HepG2 (cell line): Measurements from ENCODE around the gene TTLL10. TPM values are rescaled to one million over a fixed set of nuclear protein-coding genes. Genes with fewer than 3 reads are reported as not detected.

Source experiments
- ATAC-seq: fragments of 200-7000 bp; cut with Tn5 transposase; 3 replicates; pipeline ENCODE4 v1.9.1; 2020; ENCODE audit warnings: mild to moderate bottlenecking, moderate library complexity
- BruUV-seq: library from RNA; stranded (reverse); fragments of 400-500 nt; replicated peaks from 2 replicates; lab custom pipeline; 2021; lab: Mats Ljungman, UMichigan
- CTCF ChIA-PET: fragments of 300-600 bp; formaldehyde crosslinking; extraction: SDS; loops from one replicate; lab custom pipeline; 2021; ENCODE audit warnings: low total read pairs, inconsistent platforms, low intra/inter-chr PET ratio; lab: Yijun Ruan, JAX
- POLR2A ChIA-PET: fragments of 350-600 bp; sonication (Branson Sonifier 250); formaldehyde crosslinking; loops from one replicate; lab custom pipeline; 2020; ENCODE audit warnings: antibody characterized with exemption, inconsistent platforms; lab: Yijun Ruan, JAX
- DNase-seq: peaks from one replicate; pipeline ENCODE4 v3.0.0-alpha.2; 2015; ENCODE audit warnings: low spot score
- FAIRE-seq: peaks from 3 replicates; lab custom pipeline; 2011; peaks lifted over from hg19 to GRCh38; lab: Jason Lieb, UNC
- H2AFZ ChIP-seq: one replicate; pipeline ENCODE4 v1.6.1; 2011; ENCODE audit warnings: low read length, inconsistent platforms
- H3K27ac ChIP-seq: fragments of 300-600 bp; 3 replicates; pipeline ENCODE4 v1.8.0; 2011; ENCODE audit warnings: mixed run types, mild to moderate bottlenecking, mixed read lengths, low read length, inconsistent platforms; ENCODE audit not compliant: insufficient read depth; ENCODE audit errors: extremely low read length
- H3K27me3 ChIP-seq, 2 experiments: fragments of 200-600 bp in 1 of 2; 2 replicates in 1 of 2; 3 replicates in 1 of 2; pipeline versions ENCODE4 v1.6.0 to v1.8.0; 2011; ENCODE audit warnings: low read length in 2 of 2, mild to moderate bottlenecking in 2 of 2, moderate library complexity in 2 of 2, inconsistent platforms in 1 of 2; ENCODE audit not compliant: insufficient read depth in 2 of 2, control insufficient read depth in 1 of 2
- H3K36me3 ChIP-seq, 2 experiments: fragments of 200-600 bp in 1 of 2; replicated peaks in 1 of 2; 2 replicates in 1 of 2; 3 replicates in 1 of 2; pipeline versions ENCODE4 v1.5.1 to v1.8.0; 2011; ENCODE audit warnings: low read length in 2 of 2, inconsistent platforms in 1 of 2; ENCODE audit not compliant: insufficient read depth in 2 of 2, control insufficient read depth in 1 of 2
- H3K4me1 ChIP-seq: 2 replicates; pipeline ENCODE4 v1.5.1; 2012; ENCODE audit warnings: low read length, inconsistent platforms; ENCODE audit not compliant: insufficient read depth
- H3K4me2 ChIP-seq: 2 replicates; pipeline ENCODE4 v1.6.0; 2011; ENCODE audit warnings: low read depth, low read length, inconsistent platforms
- H3K4me3 ChIP-seq, 3 experiments: fragments of 200-600 bp in 1 of 3; sonication (generic), shearing (Covaris generic) in 1 of 3; replicated peaks in 1 of 3; 2 replicates each; pipeline ENCODE4 v1.5.1; 2011 to 2016; ENCODE audit warnings: low read length in 3 of 3, inconsistent platforms in 2 of 3, low read depth in 2 of 3, mild to moderate bottlenecking in 2 of 3, control low read depth in 1 of 3, mixed read lengths in 1 of 3; ENCODE audit not compliant: insufficient read depth in 1 of 3
- H3K79me2 ChIP-seq: one replicate; pipeline ENCODE4 v1.6.1; 2011; ENCODE audit warnings: low read length, inconsistent platforms; ENCODE audit not compliant: insufficient read depth
- H3K9ac ChIP-seq: 2 replicates; pipeline ENCODE4 v1.6.0; 2011; ENCODE audit warnings: mild to moderate bottlenecking, low read depth, low read length, inconsistent platforms; ENCODE audit not compliant: insufficient read depth
- H3K9me3 ChIP-seq: 2 replicates; pipeline ENCODE4 v1.5.1; 2012; ENCODE audit warnings: mild to moderate bottlenecking, low read length
- H4K20me1 ChIP-seq: 2 replicates; pipeline ENCODE4 v1.6.0; 2011; ENCODE audit warnings: inconsistent platforms, mild to moderate bottlenecking, low read length, moderate library complexity; ENCODE audit not compliant: insufficient read depth
- AGO2 ChIP-seq: fragments of 200-400 bp; formaldehyde crosslinking; optimal IDR thresholded peaks from 2 replicates; pipeline ENCODE3; 2017; ENCODE audit warnings: mild to moderate bottlenecking, low read depth, low read length, moderate library complexity
- ERF ChIP-seq: IDR thresholded peaks from 2 replicates; pipeline ENCODE4 v1.6.1; 2018; ENCODE audit warnings: missing biosample characterization, missing genetic modification reagents
- HIVEP1 ChIP-seq: sonication (generic); formaldehyde crosslinking; IDR thresholded peaks from 2 replicates; pipeline ENCODE4 v1.4.0; 2020; ENCODE audit warnings: mild to moderate bottlenecking, missing genetic modification reagents
- HNRNPL ChIP-seq: fragments of 200-400 bp; formaldehyde crosslinking; IDR thresholded peaks from 2 replicates; pipeline ENCODE4 v1.6.1; 2017; ENCODE audit warnings: mild to moderate bottlenecking, low read depth, low read length
- IKZF4 ChIP-seq: sonication (generic); formaldehyde crosslinking; IDR thresholded peaks from 2 replicates; pipeline ENCODE4 v1.5.1; 2020; ENCODE audit warnings: borderline replicate concordance, mild to moderate bottlenecking, low read depth, missing genetic modification reagents; ENCODE audit errors: not compliant biosample characterization
- KLF13 ChIP-seq: sonication (generic); formaldehyde crosslinking; IDR thresholded peaks from 2 replicates; pipeline ENCODE4 v1.4.0; 2020; ENCODE audit warnings: mild to moderate bottlenecking, missing genetic modification reagents
- NAIF1 ChIP-seq: sonication (generic); formaldehyde crosslinking; IDR thresholded peaks from 2 replicates; pipeline ENCODE4 v1.5.0; 2020; ENCODE audit warnings: mild to moderate bottlenecking, missing genetic modification reagents, borderline replicate concordance
- PHF5A ChIP-seq: IDR thresholded peaks from one replicate; pipeline ENCODE4 v1.6.1; 2018; ENCODE audit warnings: low read depth, missing genetic modification reagents; ENCODE audit not compliant: unreplicated experiment
- POLR2A ChIP-seq, 2 experiments: IDR thresholded peaks; 2 replicates each; pipeline ENCODE4 v1.6.1; 2011; ENCODE audit warnings: low read depth in 2 of 2, low read length in 2 of 2, mild to moderate bottlenecking in 1 of 2, moderate library complexity in 1 of 2; ENCODE audit not compliant: insufficient read depth in 1 of 2
- RBFOX2 ChIP-seq: fragments of 200-400 bp; formaldehyde crosslinking; IDR thresholded peaks from 2 replicates; pipeline ENCODE4 v1.6.1; 2017; ENCODE audit warnings: low read depth, mild to moderate bottlenecking, low read length
- RBM22 ChIP-seq: fragments of 200-400 bp; formaldehyde crosslinking; optimal IDR thresholded peaks from 2 replicates; pipeline ENCODE3; 2017; ENCODE audit warnings: mild to moderate bottlenecking, low read length, moderate library complexity
- SAP130 ChIP-seq: IDR thresholded peaks from 2 replicates; pipeline ENCODE4 v1.6.1; 2016; ENCODE audit warnings: low read depth
- ZNF558 ChIP-seq: sonication (generic); formaldehyde crosslinking; IDR thresholded peaks from 2 replicates; pipeline ENCODE4 v1.9.0; 2022; ENCODE audit warnings: mild to moderate bottlenecking, missing genetic modification reagents, borderline replicate concordance
- ZNF709 ChIP-seq: sonication (generic); formaldehyde crosslinking; IDR thresholded peaks from 2 replicates; pipeline ENCODE4 v1.5.0; 2020; ENCODE audit warnings: mild to moderate bottlenecking, missing genetic modification reagents
- ZNF746 ChIP-seq: sonication (generic); formaldehyde crosslinking; IDR thresholded peaks from 2 replicates; pipeline ENCODE4 v1.8.0; 2022; ENCODE audit warnings: mild to moderate bottlenecking, missing genetic modification reagents
- ZNF792 ChIP-seq: IDR thresholded peaks from 2 replicates; pipeline ENCODE4 v1.6.1; 2016
- ZSCAN21 ChIP-seq: sonication (generic); formaldehyde crosslinking; IDR thresholded peaks from 2 replicates; pipeline ENCODE4 v1.8.0; 2022; ENCODE audit warnings: mild to moderate bottlenecking, missing genetic modification reagents, moderate library complexity, borderline replicate concordance
- WGBS: methylation state at CpG from one replicate; pipeline ENCODE4 v1.1.6; 2017; ENCODE audit warnings: low lambda C conversion rate; 5-methylcytosine and 5-hydroxymethylcytosine counted together
- in situ Hi-C: cut with HindIII; loops from 2 replicates; pipeline ENCODE4 v1.10.0; 2017; ENCODE audit warnings: low pct_unique_long_range_greater_than_20kb; ENCODE audit not compliant: extremely low pct_ligation_motif_present
- intact Hi-C: fragments of 100-400 bp; cut with micrococcal nuclease; formaldehyde crosslinking; loops from one replicate; pipeline ENCODE4 v1.10.0; 2022; ENCODE audit not compliant: unreplicated experiment
- polyA plus RNA-seq, 8 experiments: library from polyadenylated mRNA; depleted of rRNA in 3 of 8; stranded (reverse) in 7 of 8; unstranded in 1 of 8; fragments of >200 nt; fragmentation: Illumina TruSeq in 4 of 8; extraction: Trizol in 4 of 8; gene quantifications; 2 replicates each; pipeline versions ENCODE4 v1.2.1 to v1.2.3, GENCODE V29; 2011 to 2016; ENCODE audit warnings: low read depth in 4 of 8, missing spikeins in 1 of 8, mixed read lengths in 1 of 8; ENCODE audit not compliant: insufficient read depth in 1 of 8
- total RNA-seq, 5 experiments: library from RNA; depleted of rRNA; stranded (reverse); fragments of >200 nt; fragmentation: Illumina TruSeq; extraction: Trizol; gene quantifications; 2 replicates each; pipeline ENCODE4 v1.2.3, GENCODE V29; 2016; ENCODE audit warnings: low read depth in 1 of 5
- TF ChIP-seq, protein P1 (sequence below): IDR thresholded peaks from 2 replicates; pipeline ENCODE4 v1.6.1; 2016
- TF ChIP-seq, protein P2 (sequence below): sonication (generic); formaldehyde crosslinking; IDR thresholded peaks from 2 replicates; pipeline ENCODE4 v1.5.1; 2020; ENCODE audit warnings: mild to moderate bottlenecking, missing genetic modification reagents, borderline replicate concordance

TTLL10 gene
- total and polyA plus RNA-seq, 2 of the 13 experiments (the other 11 are each of a cell fraction or from before 2014, with no cell fraction given): not detected

DNA sequence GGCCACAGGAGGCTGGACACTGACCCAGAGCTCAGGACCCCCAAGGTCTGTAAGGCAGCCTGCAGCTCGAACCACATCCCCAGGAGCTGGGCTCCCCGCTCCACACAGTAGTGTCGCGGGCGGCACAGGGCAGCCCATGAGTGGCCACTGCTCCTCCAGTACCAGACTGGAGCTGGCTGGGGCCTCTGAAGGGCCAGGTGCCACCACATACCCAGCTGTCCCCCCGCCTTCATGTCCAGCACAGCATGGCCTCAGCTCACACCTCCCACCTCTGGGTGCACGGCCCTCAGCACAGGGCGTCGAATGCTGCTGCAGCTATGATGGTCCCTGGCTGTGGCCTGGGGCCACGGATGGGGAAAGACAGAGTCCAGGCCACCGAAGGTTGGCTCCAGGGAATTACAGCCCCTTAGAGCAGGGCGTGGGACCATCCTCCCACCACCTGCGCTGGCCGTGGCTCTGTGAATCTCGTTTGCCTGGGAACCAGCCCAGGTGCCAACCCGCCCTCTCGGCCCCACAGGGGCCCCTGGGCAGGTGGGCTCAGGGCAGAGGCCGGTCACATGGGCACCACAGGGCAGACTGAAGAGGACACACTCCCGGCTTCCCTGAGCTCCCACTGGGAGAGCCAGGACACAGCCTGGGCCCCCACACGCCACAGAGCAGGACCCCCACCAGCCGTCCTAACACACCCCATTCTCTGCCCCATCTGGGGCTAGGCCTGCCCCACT, 42.4 kb downstream of the TTLL10 start:
- intact Hi-C loops (no loop called here), in situ Hi-C loops (no loop called here)
- Histone ChIP-seq H3K79me2 (no peaks in the 10 kb centered on the region), H4K20me1 (no peaks in the 10 kb centered on the region), H2AFZ (no peak overlapping the region), H3K9me3 (no peaks in the 10 kb centered on the region), H3K4me1 (no peaks in the 10 kb centered on the region), H3K4me3 (no peak overlapping the region), H3K4me2 (no peak overlapping the region), H3K27me3 (peaks cover 2 to 21% of the 10 kb centered on the region in 2 experiments; a peak in 2 of 5 replicates), H3K9ac (no peak overlapping the region), H3K27ac (no peak overlapping the region), H3K36me3 (peaks cover 12 to 30% of the 10 kb centered on the region in 2 experiments; a peak in 4 of 5 replicates)
- BruUV-seq: no TSS peak
- no peak for DNase-seq
- no peak for FAIRE-seq
- no peak for ATAC-seq
- CTCF ChIA-PET: no interaction called here
- POLR2A ChIA-PET: interaction anchor here (1.1 kb wide), 1 partner anchor 15 kb away, joined by 3 read pairs; the partner anchor contains the start of gene SDF4
- 94% methylated on average over 5 of the region's 21 CpGs for WGBS
- no peak for TF ChIP-seq KLF13 (CRISPR knock-in tag)
- TF ChIP-seq AGO2: peak; percentile 94
- no peak for TF ChIP-seq ZNF709 (CRISPR knock-in tag)
- TF ChIP-seq ERF (CRISPR knock-in tag): no peak
- TF ChIP-seq HNRNPL: 0 out of 2 replicates have a peak, but pooled peaks have one; percentile 28
- no peak for TF ChIP-seq IKZF4 (CRISPR knock-in tag)
- no peak for TF ChIP-seq SAP130
- TF ChIP-seq ZNF558 (CRISPR knock-in tag): no peak
- peak; percentile 14 for TF ChIP-seq RBM22
- TF ChIP-seq, protein P1, sequence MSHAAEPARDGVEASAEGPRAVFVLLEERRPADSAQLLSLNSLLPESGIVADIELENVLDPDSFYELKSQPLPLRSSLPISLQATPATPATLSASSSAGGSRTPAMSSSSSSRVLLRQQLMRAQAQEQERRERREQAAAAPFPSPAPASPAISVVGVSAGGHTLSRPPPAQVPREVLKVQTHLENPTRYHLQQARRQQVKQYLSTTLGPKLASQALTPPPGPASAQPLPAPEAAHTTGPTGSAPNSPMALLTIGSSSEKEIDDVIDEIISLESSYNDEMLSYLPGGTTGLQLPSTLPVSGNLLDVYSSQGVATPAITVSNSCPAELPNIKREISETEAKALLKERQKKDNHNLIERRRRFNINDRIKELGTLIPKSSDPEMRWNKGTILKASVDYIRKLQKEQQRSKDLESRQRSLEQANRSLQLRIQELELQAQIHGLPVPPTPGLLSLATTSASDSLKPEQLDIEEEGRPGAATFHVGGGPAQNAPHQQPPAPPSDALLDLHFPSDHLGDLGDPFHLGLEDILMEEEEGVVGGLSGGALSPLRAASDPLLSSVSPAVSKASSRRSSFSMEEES (CRISPR knock-in tag): no peak
- TF ChIP-seq ZNF746: no peak
- TF ChIP-seq NAIF1 (CRISPR knock-in tag): no peak
- TF ChIP-seq POLR2A (IDR thresholded peaks at IDR 0.05; ENCODE audit: insufficient read depth in 1 of 2, low read depth in 2 of 2, low read length in 2 of 2): peak in 1 of 2 experiments; percentile 9; a peak in 1 of 4 replicates
- no peak for TF ChIP-seq ZNF792
- TF ChIP-seq HIVEP1: no peak
- TF ChIP-seq, protein P2, sequence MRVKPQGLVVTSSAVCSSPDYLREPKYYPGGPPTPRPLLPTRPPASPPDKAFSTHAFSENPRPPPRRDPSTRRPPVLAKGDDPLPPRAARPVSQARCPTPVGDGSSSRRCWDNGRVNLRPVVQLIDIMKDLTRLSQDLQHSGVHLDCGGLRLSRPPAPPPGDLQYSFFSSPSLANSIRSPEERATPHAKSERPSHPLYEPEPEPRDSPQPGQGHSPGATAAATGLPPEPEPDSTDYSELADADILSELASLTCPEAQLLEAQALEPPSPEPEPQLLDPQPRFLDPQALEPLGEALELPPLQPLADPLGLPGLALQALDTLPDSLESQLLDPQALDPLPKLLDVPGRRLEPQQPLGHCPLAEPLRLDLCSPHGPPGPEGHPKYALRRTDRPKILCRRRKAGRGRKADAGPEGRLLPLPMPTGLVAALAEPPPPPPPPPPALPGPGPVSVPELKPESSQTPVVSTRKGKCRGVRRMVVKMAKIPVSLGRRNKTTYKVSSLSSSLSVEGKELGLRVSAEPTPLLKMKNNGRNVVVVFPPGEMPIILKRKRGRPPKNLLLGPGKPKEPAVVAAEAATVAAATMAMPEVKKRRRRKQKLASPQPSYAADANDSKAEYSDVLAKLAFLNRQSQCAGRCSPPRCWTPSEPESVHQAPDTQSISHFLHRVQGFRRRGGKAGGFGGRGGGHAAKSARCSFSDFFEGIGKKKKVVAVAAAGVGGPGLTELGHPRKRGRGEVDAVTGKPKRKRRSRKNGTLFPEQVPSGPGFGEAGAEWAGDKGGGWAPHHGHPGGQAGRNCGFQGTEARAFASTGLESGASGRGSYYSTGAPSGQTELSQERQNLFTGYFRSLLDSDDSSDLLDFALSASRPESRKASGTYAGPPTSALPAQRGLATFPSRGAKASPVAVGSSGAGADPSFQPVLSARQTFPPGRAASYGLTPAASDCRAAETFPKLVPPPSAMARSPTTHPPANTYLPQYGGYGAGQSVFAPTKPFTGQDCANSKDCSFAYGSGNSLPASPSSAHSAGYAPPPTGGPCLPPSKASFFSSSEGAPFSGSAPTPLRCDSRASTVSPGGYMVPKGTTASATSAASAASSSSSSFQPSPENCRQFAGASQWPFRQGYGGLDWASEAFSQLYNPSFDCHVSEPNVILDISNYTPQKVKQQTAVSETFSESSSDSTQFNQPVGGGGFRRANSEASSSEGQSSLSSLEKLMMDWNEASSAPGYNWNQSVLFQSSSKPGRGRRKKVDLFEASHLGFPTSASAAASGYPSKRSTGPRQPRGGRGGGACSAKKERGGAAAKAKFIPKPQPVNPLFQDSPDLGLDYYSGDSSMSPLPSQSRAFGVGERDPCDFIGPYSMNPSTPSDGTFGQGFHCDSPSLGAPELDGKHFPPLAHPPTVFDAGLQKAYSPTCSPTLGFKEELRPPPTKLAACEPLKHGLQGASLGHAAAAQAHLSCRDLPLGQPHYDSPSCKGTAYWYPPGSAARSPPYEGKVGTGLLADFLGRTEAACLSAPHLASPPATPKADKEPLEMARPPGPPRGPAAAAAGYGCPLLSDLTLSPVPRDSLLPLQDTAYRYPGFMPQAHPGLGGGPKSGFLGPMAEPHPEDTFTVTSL (CRISPR knock-in tag): no peak
- peak; percentile 51; the same call in 1 of the 2 replicates for TF ChIP-seq RBFOX2
- TF ChIP-seq ZSCAN21 (CRISPR knock-in tag): no peak
- TF ChIP-seq PHF5A (CRISPR knock-in tag): no peak
